Parietal lobe (tissue), 2 donors: ENCODE measurements around the gene HPS5. TPM values are rescaled to one million over a fixed set of nuclear protein-coding genes. Genes with fewer than 3 reads are reported as not detected.

Source experiments
- small RNA-seq: library from RNA; depleted of rRNA; stranded (forward); fragments of <200 nt; gene quantifications from one replicate; pipeline ENCODE3, GENCODE V24; 2014; ENCODE audit warnings: low replicate concordance
- total RNA-seq: library from RNA; depleted of rRNA; stranded (reverse); fragments of >200 nt; gene quantifications from one replicate; pipeline ENCODE4 v1.2.3, GENCODE V29; 2014

The HPS5 gene, protein sequence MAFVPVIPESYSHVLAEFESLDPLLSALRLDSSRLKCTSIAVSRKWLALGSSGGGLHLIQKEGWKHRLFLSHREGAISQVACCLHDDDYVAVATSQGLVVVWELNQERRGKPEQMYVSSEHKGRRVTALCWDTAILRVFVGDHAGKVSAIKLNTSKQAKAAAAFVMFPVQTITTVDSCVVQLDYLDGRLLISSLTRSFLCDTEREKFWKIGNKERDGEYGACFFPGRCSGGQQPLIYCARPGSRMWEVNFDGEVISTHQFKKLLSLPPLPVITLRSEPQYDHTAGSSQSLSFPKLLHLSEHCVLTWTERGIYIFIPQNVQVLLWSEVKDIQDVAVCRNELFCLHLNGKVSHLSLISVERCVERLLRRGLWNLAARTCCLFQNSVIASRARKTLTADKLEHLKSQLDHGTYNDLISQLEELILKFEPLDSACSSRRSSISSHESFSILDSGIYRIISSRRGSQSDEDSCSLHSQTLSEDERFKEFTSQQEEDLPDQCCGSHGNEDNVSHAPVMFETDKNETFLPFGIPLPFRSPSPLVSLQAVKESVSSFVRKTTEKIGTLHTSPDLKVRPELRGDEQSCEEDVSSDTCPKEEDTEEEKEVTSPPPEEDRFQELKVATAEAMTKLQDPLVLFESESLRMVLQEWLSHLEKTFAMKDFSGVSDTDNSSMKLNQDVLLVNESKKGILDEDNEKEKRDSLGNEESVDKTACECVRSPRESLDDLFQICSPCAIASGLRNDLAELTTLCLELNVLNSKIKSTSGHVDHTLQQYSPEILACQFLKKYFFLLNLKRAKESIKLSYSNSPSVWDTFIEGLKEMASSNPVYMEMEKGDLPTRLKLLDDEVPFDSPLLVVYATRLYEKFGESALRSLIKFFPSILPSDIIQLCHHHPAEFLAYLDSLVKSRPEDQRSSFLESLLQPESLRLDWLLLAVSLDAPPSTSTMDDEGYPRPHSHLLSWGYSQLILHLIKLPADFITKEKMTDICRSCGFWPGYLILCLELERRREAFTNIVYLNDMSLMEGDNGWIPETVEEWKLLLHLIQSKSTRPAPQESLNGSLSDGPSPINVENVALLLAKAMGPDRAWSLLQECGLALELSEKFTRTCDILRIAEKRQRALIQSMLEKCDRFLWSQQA
- total RNA-seq = 86.7 TPM

DNA sequence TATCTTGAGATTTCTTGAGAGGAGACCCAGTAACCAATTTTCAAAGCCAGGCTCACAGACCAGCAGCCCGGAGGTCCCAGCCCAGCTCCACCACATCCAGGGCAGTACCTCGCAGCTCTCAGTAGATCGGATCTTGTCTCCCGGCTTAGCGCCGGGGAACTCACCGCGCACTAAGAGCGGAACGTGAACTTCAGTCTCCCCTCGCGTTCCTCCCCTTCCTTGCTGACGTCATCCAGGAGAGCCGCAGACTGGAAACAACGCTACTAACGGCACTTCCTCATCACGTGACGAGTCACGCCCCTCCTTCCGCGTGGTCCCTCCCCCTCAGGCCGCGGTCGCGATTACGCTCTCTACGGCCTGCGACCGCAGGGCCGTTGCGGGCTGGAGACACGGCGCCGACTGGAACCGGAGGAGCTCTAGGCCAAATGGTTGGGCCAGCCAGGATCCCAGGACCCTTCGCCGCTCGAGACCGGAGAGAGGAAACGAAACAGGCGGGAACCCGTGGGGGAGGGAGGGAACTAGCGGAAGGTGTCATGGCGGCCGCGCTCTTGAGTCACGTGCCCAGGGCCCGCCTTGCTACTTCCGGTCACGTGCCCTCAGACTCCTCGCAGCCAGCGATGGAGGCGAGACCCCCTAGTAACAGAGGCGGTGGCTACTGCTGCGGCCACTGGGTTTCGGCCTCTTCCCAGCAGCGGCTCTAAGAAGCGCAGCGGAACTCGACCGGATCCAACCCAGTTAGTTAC, at the start of gene HPS5, which contains the start of gene GTF2H1:
Gene HPS5, minus strand, starts transcription at position 172 of the 743 bp plus-strand sequence. CDS start 4,282 bp downstream, outside the sequence.
Gene GTF2H1, plus strand, starts transcription at position 599 of the 743 bp plus-strand sequence. CDS start 10,508 bp downstream, outside the sequence.

DNA sequence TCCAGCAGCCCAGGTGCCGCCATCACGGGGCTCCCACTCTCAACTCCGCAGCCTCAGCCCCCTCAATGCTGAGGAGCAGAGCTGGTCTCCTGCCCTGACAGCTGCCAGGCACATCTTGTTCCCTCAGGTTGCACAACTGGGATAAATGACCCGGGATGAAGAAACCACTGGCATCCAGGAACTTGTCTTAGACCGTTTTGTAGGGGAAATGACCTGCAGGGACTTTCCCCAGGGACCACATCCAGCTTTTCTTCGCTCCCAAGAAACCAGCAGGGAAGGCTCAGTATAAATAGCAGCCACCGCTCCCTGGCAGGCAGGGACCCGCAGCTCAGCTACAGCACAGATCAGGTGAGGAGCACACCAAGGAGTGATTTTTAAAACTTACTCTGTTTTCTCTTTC, 56.0 kb downstream of the HPS5 start, which contains the start of gene SAA1:
Gene SAA1, plus strand, starts transcription at position 316 of the 400 bp plus-strand sequence. CDS start 624 bp downstream, outside the sequence.

DNA sequence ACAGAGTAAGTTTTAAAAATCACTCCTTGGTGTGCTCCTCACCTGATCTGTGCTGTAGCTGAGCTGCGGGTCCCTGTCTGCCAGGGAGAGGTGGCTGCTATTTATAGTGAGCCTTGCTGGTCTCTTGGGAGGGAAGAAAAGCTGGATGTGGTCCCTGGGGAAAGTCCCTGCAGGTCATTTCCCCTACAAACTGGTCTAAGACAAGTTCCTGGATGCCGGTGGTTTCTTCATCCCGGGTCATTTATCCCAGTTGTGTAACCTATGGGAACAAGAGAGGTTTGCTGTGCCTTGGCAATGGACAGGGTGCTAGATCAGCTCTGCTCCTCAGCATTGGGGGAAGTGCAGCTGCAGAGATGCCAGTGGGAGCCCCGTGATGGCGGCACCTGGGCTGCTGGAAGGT, 73.4 kb downstream of the HPS5 start, which contains the start of gene SAA2:
Gene SAA2, minus strand, starts transcription at position 108 of the 400 bp plus-strand sequence. CDS start 657 bp downstream, outside the sequence.

DNA sequence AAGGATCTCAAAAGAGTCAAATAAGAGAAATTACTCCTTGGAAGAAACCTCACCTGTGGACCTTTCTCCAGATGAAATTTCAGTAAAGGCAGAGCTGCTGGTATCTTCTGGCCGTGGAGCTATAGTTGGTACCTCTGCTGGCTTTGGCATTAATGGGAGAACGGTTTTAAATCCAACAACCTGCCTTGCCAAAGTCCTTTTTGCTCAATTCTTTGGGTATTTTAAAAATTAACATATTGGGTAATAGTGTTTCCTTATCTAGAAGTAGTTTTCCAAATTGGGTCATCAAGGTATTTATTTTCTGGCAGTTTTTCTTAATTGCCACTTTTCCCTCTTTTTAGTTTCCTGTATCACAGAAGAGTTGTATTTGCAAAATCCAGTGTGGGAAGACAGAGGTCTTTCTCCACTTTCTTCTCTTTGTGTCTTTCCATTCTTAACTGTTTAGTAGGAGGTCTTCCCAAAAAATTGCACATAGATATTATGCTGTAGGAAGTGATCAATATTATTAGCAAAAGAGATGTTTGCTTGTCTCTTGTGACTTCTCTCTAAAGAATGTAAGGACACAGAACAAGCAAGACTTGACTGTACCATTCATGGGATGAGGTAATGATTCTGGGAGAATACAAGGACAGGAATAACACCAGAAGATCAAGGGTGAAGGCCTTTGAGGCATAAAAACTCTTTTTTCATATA, 85.1 kb downstream of the HPS5 start, which contains the start of gene SAA4:
Gene SAA4, minus strand, starts transcription at position 139 of the 693 bp plus-strand sequence. CDS start 876 bp downstream, outside the sequence.

Small RNA genes lying within 50 kb of the gene (small RNA-seq; reads per million reads assigned to genes)
- gene RNA5SP333 = not detected
- gene RNA5SP334 = not detected

Other genes starting within 250 kb of the HPS5 start
- 52.3 TPM for gene SAAL1, start 216.1 kb downstream of the HPS5 start, total RNA-seq
- not detected for gene MRGPRX3, start 189.6 kb downstream of the HPS5 start, total RNA-seq
- gene MRGPRX4, start 149.3 kb downstream of the HPS5 start, total RNA-seq = not detected
- not detected for gene SAA4, start 85.3 kb downstream of the HPS5 start, total RNA-seq
- not detected for gene SAA2, start 73.5 kb downstream of the HPS5 start, total RNA-seq
- not detected for gene SAA1, start 55.9 kb downstream of the HPS5 start, total RNA-seq
- 138 TPM for gene GTF2H1, start 427 bp upstream of the HPS5 start, total RNA-seq
- 99.2 TPM for gene LDHA, start 72.4 kb upstream of the HPS5 start, total RNA-seq
- not detected for gene LDHC, start 90.2 kb upstream of the HPS5 start, total RNA-seq
- gene LDHAL6A, start 133.7 kb upstream of the HPS5 start, total RNA-seq = 0.94 TPM
- gene TSG101, start 204.8 kb upstream of the HPS5 start, total RNA-seq = 67.3 TPM